HuH-7.5 (cell line): ENCODE measurements around the gene EIF2S3B.

Experiments used
- DNase-seq: peaks from one replicate; pipeline ENCODE4 v3.0.0; 2011; ENCODE audit warnings: low spot score

The EIF2S3B gene

DNA sequence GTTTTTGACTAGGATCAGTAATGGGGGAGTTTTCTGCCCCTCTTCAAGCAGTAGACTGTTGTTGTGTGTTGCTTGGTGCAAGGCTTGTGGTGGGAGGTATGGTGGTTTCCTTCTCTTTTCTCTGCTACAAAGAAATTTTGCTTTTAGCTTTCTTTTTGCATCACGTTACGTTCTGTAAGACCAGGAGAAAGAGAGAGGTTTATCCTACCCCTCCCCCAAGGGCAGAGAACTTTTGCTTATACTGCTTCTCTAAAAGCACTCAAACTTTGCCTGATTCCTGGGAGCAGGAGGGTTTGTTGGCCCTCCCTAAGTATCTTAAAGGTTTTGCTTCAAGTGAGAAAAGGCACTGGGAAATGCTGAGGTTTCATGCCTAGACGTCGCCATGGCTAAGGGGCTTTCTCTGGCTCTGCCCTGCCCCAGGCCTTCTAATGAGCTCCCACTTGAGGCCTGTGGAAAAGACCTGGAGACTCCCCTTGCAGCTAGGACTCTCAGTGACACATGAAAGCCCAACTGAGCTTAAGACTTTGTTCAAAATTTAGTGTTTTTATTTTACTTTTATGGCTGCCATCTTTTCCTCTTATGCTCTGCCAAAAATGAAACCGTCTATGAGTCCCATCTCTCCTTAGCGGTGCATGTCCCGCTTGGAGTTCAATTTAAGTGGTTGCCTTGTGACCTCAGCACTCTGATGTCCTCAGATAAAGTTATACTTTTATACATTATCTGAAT is 49.2 kb downstream of the EIF2S3B start:
- no peak for DNase-seq

GRCh38 chr12:10557329-10557728 is 51.6 kb downstream of the EIF2S3B start:
- no peak for DNase-seq

DNA sequence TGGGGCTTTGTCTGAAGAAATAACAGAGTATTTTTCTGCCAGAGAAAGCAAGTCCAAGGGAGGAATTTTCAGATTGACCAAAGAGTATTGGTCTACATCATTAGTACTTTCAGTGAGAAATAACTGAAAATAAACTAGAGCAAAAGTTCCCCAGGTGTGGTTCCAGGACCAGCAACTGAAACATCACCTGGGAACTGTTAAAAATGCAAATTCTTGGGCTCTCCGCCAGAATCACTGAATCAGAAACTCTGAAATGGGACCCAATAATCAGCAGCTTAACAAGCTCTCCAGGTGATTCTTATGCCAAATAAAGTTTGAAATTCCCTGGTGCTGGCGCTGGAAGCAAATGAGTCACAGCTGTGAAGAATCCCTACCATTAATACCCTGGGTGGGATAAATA is 52.1 kb downstream of the EIF2S3B start:
- DNase-seq: no peak
